ENCODE measurements around the gene PTPN20.
"Not testable (repeated sequence)": the region's sequence is repeated elsewhere in the genome, so short reads cannot be mapped to it uniquely, and the experiment has no call there.

Gene PTPN20, protein sequence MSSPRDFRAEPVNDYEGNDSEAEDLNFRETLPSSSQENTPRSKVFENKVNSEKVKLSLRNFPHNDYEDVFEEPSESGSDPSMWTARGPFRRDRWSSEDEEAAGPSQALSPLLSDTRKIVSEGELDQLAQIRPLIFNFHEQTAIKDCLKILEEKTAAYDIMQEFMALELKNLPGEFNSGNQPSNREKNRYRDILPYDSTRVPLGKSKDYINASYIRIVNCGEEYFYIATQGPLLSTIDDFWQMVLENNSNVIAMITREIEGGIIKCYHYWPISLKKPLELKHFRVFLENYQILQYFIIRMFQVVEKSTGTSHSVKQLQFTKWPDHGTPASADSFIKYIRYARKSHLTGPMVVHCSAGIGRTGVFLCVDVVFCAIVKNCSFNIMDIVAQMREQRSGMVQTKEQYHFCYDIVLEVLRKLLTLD

GRCh38 chr10:46911144-46911876 lies at the start of gene PTPN20:
TSS of gene PTPN20 (plus strand) at chr10:46911428. CDS start at chr10:46932500, 21,072 bp downstream.
- not testable (repeated sequence) for DNase-seq (ENCODE audit: low spot score)

DNA sequence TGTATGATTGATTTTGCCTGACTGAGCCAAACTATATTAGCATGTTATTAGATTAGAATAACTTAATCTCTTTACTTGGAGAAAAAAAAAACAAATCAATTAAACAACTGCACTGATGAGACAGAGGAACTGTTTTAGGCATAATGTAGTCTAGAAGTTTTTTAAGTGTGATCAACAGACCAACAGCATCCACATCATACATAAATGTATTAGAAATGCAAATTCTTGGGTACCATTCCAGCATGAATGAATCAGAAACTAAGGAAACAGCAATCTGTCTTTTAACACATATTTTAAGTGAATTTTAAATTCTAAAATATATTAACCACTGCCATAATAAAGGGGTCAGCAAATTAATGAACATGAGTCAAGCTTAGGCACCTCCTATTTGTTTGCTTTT lies 41.5 kb upstream of the PTPN20 start:
- not testable (repeated sequence) for DNase-seq (ENCODE audit: low spot score)

DNA sequence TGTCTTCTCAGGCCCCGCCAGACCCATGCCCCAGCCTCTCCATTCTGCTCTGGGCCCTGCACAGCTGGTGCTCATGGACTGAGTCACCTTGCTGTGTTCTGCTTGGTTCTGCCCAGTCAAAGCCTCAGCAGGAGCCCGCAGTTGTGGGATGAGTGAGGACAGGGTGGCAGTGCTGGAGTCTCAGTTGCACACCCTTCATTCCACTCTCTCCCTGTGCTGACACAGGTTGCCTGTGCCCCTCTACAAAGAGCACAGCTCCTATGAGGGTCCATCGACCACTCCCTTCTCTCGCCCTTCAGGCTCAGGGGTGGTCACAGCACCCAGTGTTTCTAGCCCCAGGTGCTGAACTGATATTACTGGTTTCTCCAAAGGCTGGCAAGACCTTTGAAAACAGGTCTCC lies 39.6 kb upstream of the PTPN20 start:
- not testable (repeated sequence) for DNase-seq (ENCODE audit: low spot score)

DNA sequence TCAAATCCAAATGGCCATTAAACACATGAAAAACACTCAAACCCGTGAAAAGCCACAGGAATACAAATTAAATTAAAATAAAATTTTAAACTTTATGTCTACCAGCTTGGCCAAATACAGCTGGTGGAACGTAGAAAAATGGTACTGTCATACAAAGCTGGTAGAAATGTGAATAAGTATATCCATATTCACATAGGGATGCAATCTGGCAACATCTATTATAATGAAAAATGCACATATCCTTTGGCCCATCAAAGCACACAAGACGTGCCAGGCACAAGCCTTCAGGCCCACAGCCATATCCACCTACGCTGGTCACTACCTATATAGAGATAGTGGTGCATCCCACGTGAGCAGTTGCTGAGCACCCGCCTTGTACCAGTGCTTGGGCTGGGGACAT lies 35.9 kb upstream of the PTPN20 start:
- not testable (repeated sequence) for DNase-seq (ENCODE audit: low spot score)

GRCh38 chr10:46876773-46877172 lies 34.5 kb upstream of the PTPN20 start:
- not testable (repeated sequence) for DNase-seq (ENCODE audit: low spot score)

DNA sequence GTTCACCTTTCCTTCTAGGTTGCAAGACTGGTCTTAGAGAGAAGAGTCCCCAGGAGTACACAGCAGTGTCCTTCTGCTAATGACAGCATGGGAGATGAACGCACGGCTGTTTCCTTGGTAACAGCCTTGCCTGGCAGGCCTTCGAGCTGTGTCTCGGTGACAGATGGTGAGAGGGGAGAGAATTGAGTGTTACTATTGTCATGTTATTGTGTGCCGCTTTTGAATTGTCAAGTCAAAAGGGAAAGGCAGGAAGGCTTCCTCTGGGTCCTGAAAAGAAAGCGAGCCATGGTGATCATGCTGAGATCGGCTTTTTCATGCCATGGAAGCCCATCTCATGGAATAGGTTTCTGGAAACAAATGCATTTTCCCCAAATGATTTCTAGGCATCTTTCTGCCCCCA lies 32.5 kb upstream of the PTPN20 start:
- not testable (repeated sequence) for DNase-seq (ENCODE audit: low spot score)

- DNase-seq (ENCODE audit: low spot score) = not testable (repeated sequence)
These were observed 20.2 kb upstream of the PTPN20 start for GRCh38 chr10:46890813-46891611.

DNA sequence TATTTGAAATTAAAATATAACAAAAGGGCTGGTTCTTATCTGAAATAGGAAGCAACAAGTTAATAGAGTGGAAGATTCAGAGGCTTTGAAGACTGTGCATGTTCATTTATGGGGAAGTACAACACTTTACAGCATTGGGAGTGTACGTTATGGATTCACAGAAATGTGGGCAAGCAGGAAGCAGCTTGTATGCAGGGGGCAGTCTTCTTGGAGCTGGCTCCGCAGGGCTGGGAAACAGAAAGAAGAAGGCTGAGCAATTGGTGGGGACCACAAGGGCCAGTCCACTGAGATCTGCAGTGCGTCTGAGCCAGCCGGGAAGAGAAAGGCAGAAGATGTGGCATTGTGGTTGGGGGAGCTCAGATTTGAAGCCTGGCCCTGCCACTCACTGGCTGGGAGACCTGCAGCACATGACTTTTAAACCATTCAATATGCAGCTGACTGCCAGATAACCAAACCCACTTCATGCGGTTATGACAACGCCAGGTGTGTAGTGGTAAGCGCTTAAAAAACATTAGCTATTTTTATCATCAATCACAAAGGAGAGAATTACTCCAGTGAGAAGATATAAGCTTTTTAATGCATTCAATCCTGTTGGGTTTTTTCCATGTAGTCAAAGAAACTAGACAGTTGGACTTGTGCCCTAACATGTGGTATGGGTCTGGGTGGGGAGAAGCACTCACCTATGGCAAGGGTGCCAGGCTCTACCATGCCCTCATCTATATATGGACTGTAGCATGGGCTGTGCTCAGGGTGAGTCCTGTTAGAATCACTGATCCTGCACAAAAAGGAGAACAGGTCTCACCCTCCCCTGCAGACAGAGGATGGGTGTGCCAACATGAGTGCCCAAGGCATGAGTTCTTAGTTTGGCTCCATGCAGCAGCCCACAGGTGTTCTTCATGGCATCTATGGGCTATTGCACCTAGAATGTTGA lies 14.2 kb upstream of the PTPN20 start:
- DNase-seq (ENCODE audit: low spot score) = not testable (repeated sequence)

GRCh38 chr10:46901247-46901646 lies 10.0 kb upstream of the PTPN20 start:
- not testable (repeated sequence) for DNase-seq (ENCODE audit: low spot score)

DNA sequence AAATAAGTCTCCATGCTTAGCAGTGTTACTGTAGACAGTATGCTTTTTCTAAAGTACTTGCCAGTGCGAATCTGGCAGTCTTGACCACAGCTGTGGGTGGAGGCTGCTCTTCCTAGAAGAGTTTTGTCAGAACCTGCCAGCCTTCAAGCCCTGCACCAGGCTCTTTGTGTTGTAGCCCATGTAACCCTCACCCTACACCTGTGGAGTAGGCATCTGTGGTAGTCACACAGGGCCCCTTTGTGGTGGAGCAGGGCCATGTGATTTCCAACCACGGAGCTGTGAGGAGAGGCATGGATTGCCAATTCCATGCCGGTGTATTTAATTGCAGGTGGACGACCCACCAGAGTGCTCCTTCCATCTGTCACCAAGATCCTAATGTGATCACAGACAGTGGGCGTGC lies 7.4 kb upstream of the PTPN20 start:
- not testable (repeated sequence) for DNase-seq (ENCODE audit: low spot score)

GRCh38 chr10:46906359-46906758 lies 4.9 kb upstream of the PTPN20 start:
- not testable (repeated sequence) for DNase-seq (ENCODE audit: low spot score)

GRCh38 chr10:46907185-46908117 lies 3.8 kb upstream of the PTPN20 start:
- not testable (repeated sequence) for DNase-seq (ENCODE audit: low spot score)

- DNase-seq (ENCODE audit: low spot score) = not testable (repeated sequence)
These were observed 11.3 kb downstream of the PTPN20 start for GRCh38 chr10:46922498-46922897.

DNA sequence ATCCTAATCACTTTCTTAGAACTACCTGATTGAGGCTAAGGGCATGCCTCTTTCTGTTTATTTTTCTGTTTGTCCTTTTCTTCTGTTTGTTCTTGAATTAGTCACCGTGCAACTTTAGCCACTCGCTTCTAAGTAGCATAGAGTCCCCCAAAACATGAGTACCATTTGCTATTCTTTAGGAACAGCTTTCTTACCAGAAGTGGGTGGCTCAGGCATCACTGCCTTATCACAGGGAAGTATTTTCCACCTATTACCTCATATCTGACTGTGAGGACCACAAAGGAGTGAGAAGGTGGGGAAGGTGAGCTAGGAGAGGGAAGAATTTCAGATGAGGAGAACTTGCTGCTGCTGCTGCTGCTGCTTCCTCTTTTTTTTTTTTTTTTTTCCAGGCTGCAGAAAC lies 13.9 kb downstream of the PTPN20 start:
- DNase-seq (ENCODE audit: low spot score) = not testable (repeated sequence)

DNA sequence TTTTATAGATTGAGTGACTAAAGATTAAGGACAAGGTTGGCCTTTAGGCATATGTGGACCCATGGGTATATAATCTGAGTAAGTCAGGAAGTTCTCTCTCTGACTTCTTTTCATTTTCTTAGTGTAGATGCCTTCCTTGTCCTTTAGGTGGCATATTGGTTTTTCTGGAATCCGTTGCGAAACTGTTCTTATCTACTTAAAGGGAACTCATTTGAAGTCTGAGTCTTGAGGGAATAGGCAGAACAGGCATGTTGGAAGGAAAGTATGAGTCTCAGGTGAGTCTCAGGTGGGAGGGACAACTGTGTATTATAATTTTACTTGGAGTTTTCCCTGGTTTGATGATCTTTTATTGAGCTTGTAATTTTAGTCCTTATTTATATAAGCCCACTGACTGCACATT lies 14.6 kb downstream of the PTPN20 start:
- not testable (repeated sequence) for DNase-seq (ENCODE audit: low spot score)

- DNase-seq (ENCODE audit: low spot score) = not testable (repeated sequence)
These were observed 17.6 kb downstream of the PTPN20 start for GRCh38 chr10:46928810-46929209.

DNA sequence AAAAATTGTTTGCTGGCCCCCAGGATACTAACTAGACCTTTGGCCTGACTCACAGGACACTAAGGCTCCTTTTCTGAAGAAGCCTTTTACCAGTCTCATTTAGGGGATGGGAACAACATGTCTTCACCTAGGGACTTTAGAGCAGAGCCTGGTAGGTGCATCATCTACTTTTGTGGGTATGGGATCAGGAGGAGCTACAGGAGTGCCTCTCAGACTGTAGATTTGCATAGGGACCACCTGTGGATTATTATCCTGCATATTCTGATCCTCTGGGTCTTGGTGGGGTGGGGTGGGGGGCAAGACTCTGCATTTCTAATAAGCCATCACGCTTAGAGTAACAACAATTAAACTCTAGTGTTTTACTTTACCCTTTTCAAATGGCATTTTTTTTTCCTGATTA lies 21.2 kb downstream of the PTPN20 start:
- not testable (repeated sequence) for DNase-seq (ENCODE audit: low spot score)

- not testable (repeated sequence) for DNase-seq (ENCODE audit: low spot score)
These were observed 29.9 kb downstream of the PTPN20 start for GRCh38 chr10:46941091-46941490.

DNA sequence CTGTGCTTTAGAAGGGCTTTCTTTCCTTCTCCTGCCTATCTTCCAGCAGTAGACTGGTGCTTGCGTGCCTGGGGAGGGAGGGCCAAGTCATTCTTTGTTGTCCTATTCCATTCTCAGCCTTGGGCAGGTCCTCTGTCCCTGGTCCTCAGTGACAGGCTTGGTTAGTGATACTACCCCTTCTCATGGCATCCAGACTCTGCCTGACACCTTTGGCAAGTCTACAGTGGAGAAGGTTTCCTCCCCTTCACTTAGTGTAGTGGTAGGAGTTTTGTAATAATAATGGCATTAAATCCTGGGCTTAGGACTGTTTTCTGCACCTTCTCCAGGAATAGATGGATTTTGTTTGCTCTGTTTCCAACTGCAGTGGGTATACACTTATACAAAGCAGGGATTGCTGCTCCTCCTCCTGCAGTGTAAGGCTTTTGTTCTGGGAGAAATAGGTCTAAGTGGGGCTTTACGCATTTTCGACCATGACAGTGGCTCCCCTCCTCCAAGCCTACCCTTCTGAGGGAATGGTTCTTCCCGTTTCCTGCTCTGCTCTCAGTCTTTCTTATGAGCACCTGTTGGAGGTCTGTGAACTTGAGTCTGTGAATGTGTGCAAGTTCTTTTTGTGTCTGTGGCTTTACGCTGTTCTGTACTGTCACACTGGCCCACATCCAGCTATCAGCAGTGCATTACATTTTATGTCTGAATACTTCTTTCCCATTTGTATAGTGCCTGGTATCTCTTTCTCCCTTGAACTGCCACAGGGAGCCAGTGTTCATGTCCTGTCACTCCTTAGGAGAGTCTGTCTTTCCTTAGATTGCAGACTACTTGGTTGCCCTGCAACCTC lies 37.7 kb downstream of the PTPN20 start:
- peak; percentile 4 for DNase-seq (ENCODE audit: low spot score)

All from iPS-NIHi11 (cell line).